HFFc6 (cell line): Measurements from ENCODE around the gene STMN3. TPM values are rescaled to one million over a fixed set of nuclear protein-coding genes. Genes with fewer than 3 reads are reported as not detected.
"Not testable (repeated sequence)": the region's sequence is repeated elsewhere in the genome, so short reads cannot be mapped to it uniquely, and the experiment has no call there.

Source experiments
- DNase-seq: peaks from one replicate; pipeline ENCODE4 v3.0.0-alpha.2; 2018
- H3K27ac Mint-ChIP-seq: 2 replicates; pipeline ENCODE4 v1.8.0; 2020; ENCODE audit warnings: mild to moderate bottlenecking, mixed read lengths
- H3K27me3 Mint-ChIP-seq: 2 replicates; pipeline ENCODE4 v1.8.0; 2021; ENCODE audit warnings: mild to moderate bottlenecking, moderate library complexity, mixed read lengths; ENCODE audit not compliant: insufficient read depth
- H3K36me3 Mint-ChIP-seq: 2 replicates; pipeline ENCODE4 v1.8.0; 2021; ENCODE audit warnings: low read depth, mixed read lengths
- H3K4me1 Mint-ChIP-seq: 2 replicates; pipeline ENCODE4 v1.8.0; 2020; ENCODE audit warnings: low read depth, mixed read lengths
- H3K4me3 Mint-ChIP-seq: 2 replicates; pipeline ENCODE4 v1.8.0; 2020; ENCODE audit warnings: mild to moderate bottlenecking, moderate library complexity, mixed read lengths
- H3K9me3 Mint-ChIP-seq: 2 replicates; pipeline ENCODE4 v1.8.0; 2020; ENCODE audit warnings: mild to moderate bottlenecking, mixed read lengths
- CTCF ChIP-seq: fragments of 200-600 bp; sonication (generic); IDR thresholded peaks from 2 replicates; pipeline ENCODE4 v1.5.0; 2021; ENCODE audit warnings: antibody characterized with exemption, mild to moderate bottlenecking
- total RNA-seq, 6 experiments: library from RNA; stranded (reverse); fragmentation: NEBNext Ultra II Directional; extraction: Animal tissue kit (Norgen Biotek cat#: 25700); gene quantifications; 2 replicates in 1 of 6; 3 replicates in 5 of 6; pipeline ENCODE4 v1.2.3, GENCODE V29; 2021

Gene STMN3
- total RNA-seq, 6 experiments from 2014 or later = 0.77 to 3.2 (median 1.5) TPM

GRCh38 chr20:63660622-63661021, 7.4 kb upstream of the STMN3 start:
- H3K9me3 Mint-ChIP-seq = no peaks in the 10 kb centered on the region
- no peak for DNase-seq
- TF ChIP-seq CTCF = no peak
- H3K4me3 Mint-ChIP-seq = no peak overlapping the region
- H3K36me3 Mint-ChIP-seq = peaks cover 7% of the 10 kb centered on the region; the same call in 1 of the 2 replicates
- peaks cover 16% of the 10 kb centered on the region for H3K4me1 Mint-ChIP-seq
- no peak overlapping the region for H3K27ac Mint-ChIP-seq
- peaks cover 6% of the 10 kb centered on the region for H3K27me3 Mint-ChIP-seq

GRCh38 chr20:63660174-63660573, 7.0 kb upstream of the STMN3 start:
- H3K27me3 Mint-ChIP-seq, H3K9me3 Mint-ChIP-seq, DNase-seq, H3K36me3 Mint-ChIP-seq: not testable (repeated sequence)
- Mint-ChIP-seq H3K27ac (peak overlapping the region; percentile 16; the same call in 1 of the 2 replicates), H3K4me1 (peaks cover 16% of the 10 kb centered on the region), H3K4me3 (peak overlapping the region; percentile 99; the same call in 1 of the 2 replicates)

DNA sequence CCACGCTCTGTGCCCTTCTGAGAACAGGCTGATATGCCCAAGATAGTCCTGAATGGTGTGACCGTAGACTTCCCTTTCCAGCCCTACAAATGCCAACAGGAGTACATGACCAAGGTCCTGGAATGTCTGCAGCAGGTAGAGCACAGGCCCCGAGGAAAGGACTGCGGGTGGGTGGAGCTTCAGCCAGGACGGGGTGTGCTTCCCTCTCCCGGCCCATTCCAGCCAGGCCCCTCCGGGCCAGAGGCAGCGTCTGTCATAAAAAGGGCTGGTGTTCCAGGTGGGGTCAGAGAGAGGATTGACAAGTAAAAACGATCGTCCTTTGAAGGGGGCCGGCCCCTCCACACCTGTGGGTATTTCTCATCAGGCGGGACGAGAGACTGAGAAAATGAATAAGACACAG, 6.1 kb upstream of the STMN3 start:
- no peak for TF ChIP-seq CTCF
- H3K27me3 Mint-ChIP-seq = peaks cover 10% of the 10 kb centered on the region
- peaks cover 16% of the 10 kb centered on the region for H3K4me1 Mint-ChIP-seq
- no peaks in the 10 kb centered on the region for H3K9me3 Mint-ChIP-seq
- peak overlapping the region; percentile 99 for H3K4me3 Mint-ChIP-seq
- DNase-seq = no peak
- H3K36me3 Mint-ChIP-seq = peaks cover 7% of the 10 kb centered on the region; the same call in 1 of the 2 replicates
- H3K27ac Mint-ChIP-seq = peak overlapping the region; percentile 92; the same call in 1 of the 2 replicates

- H3K27me3 Mint-ChIP-seq = peaks cover 12% of the 10 kb centered on the region
- peaks cover 7% of the 10 kb centered on the region; the same call in 1 of the 2 replicates for H3K36me3 Mint-ChIP-seq
Observed at GRCh38 chr20:63658749-63659187, 5.5 kb upstream of the STMN3 start.

GRCh38 chr20:63657937-63658748, 4.9 kb upstream of the STMN3 start, which contains the start of gene RTEL1:
Gene RTEL1, plus strand, starts transcription at chr20:63658312. Its CDS starts 1,091 bp downstream, at chr20:63659403.
- peaks cover 16% of the 10 kb centered on the region for H3K4me1 Mint-ChIP-seq
- peaks cover 12% of the 10 kb centered on the region for H3K27me3 Mint-ChIP-seq

More at GRCh38 chr20:63658749-63659187, 5.5 kb upstream of the STMN3 start:
- H3K27ac Mint-ChIP-seq = peak overlapping the region; percentile 92
- peak overlapping the region; percentile 99 for H3K4me3 Mint-ChIP-seq
- no peaks in the 10 kb centered on the region for H3K9me3 Mint-ChIP-seq
- no peak for TF ChIP-seq CTCF
- peak; percentile 28 for DNase-seq
- H3K4me1 Mint-ChIP-seq = peaks cover 16% of the 10 kb centered on the region

More at GRCh38 chr20:63657937-63658748, 4.9 kb upstream of the STMN3 start, which contains the start of gene RTEL1:
- no peaks in the 10 kb centered on the region for H3K9me3 Mint-ChIP-seq
- H3K36me3 Mint-ChIP-seq = peaks cover 7% of the 10 kb centered on the region; the same call in 1 of the 2 replicates
- peak within 1 kb of the TSS; percentile 99 for H3K4me3 Mint-ChIP-seq
- peak within 1 kb of the TSS; percentile 92 for H3K27ac Mint-ChIP-seq
- no peak for TF ChIP-seq CTCF
- peak; percentile 90 for DNase-seq
